IPS-15b (cell line): ENCODE data around the gene HTR1E.

Experiments used
- H3K27me3 ChIP-seq: one replicate; pipeline ENCODE4 v1.6.1; 2013; ENCODE audit warnings: low read length; ENCODE audit not compliant: control insufficient read depth, insufficient read depth
- H3K36me3 ChIP-seq: one replicate; pipeline ENCODE4 v1.6.1; 2013; ENCODE audit warnings: low read length; ENCODE audit not compliant: control insufficient read depth, insufficient read depth
- H3K4me1 ChIP-seq: one replicate; pipeline ENCODE4 v1.6.1; 2013; ENCODE audit warnings: mild to moderate bottlenecking, low read length; ENCODE audit not compliant: control insufficient read depth, insufficient read depth
- H3K4me3 ChIP-seq: one replicate; pipeline ENCODE4 v1.5.1; 2013; ENCODE audit warnings: low read depth, low read length
- H3K9ac ChIP-seq: one replicate; pipeline ENCODE4 v1.6.1; 2013; ENCODE audit warnings: low read depth, mild to moderate bottlenecking, low read length
- H3K9me3 ChIP-seq: one replicate; pipeline ENCODE4 v1.6.1; 2013; ENCODE audit warnings: mild to moderate bottlenecking, low read length; ENCODE audit not compliant: control insufficient read depth, insufficient read depth

HTR1E gene

DNA sequence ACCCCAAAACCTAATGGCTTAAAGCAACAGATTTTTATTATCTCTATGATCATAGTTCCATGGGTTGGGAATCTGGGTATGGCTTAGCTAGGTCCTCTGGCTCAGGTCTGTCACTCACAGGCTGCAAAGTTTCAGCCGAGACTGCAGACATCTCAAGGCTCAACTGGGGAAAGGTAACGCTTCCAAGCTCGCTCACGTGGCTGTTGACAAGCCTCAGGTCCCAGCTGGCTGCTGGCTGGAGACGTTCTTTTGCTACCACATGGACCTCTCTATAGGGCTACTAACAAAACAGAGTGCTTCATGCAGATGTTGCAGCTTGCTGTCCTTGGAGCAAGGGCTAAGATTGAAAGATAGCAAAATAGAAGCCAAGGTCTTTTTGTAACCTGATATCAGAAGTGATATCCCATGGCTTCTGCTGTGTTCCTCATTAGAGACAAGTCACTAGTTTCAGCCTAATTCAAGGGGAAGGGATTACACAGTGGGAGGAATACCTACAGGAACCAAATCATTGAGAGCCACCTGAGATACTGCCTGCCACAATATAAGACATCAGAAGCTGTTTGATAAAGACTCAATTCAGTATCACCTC is 6.6 kb downstream of the HTR1E start:
- Histone ChIP-seq H3K4me3 (no peak overlapping the region), H3K4me1 (peaks cover 4% of the 10 kb centered on the region), H3K36me3 (no peaks in the 10 kb centered on the region), H3K27me3 (peaks cover 5% of the 10 kb centered on the region), H3K9ac (no peak overlapping the region), H3K9me3 (no peaks in the 10 kb centered on the region)

DNA sequence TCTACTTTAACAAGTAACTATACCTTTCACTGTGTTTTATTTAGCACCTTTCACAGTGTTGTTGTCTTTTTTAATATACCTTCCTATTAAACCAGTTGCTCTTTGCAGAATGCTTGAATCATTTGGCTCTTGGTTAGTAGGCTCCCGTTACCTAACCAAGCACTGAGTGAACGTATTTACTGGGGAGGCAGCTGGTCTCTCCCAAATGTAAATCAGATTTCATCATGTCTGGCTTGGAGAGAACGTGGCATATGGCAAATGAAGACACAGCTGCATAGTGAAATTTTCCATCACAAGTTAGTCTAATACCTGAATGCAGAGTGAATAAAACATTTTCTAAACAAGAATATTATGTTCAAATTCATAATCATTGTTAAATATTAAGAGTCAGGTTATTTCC is 12.4 kb downstream of the HTR1E start:
- Histone ChIP-seq H3K27me3 (no peaks in the 10 kb centered on the region), H3K9ac (no peak overlapping the region), H3K36me3 (no peaks in the 10 kb centered on the region), H3K9me3 (no peaks in the 10 kb centered on the region), H3K4me1 (no peaks in the 10 kb centered on the region), H3K4me3 (no peak overlapping the region)

DNA sequence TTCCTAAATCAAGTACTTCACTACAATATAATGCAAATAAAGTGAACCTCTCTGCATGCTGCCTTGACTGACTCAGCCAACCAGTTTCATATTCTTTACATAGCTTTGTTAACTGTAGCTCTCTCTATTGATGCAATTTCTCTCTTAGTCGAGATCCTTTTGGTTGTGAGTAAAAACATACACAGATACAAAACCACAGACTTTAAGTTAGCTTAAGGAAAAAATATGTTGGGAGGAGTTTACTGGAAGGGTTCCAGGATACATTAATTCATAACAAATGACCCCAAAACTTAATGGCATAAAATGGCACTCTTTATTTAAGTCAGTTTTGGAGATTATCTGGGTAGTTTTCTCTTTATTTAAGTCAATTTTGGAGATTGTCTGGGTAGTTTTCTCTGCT is 15.7 kb downstream of the HTR1E start:
- Histone ChIP-seq H3K36me3 (no peaks in the 10 kb centered on the region), H3K4me3 (no peak overlapping the region), H3K9me3 (no peaks in the 10 kb centered on the region), H3K9ac (no peak overlapping the region), H3K27me3 (no peaks in the 10 kb centered on the region), H3K4me1 (no peaks in the 10 kb centered on the region)

DNA sequence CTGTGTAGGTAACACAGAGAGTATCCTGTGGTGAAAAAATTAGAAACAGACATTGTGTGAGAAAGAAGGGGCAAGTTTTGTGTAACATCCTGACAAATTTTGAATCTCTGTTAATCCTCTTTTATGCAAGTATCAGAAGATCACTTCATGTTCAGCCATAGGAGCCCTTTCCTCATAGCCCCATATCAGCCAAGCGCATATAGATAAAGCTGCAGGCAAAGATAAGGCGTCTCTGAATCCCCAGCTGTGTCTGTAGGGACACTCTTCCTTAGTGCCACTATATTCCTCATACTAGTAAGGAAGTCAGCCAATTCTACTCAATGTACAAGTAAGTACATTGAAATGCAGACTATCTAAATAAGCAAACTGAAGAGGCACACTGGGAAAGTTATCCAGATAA is 22.3 kb downstream of the HTR1E start:
- H3K9me3 ChIP-seq: no peaks in the 10 kb centered on the region
- no peak overlapping the region for H3K9ac ChIP-seq
- H3K27me3 ChIP-seq: no peaks in the 10 kb centered on the region
- no peaks in the 10 kb centered on the region for H3K4me1 ChIP-seq
- H3K4me3 ChIP-seq: no peak overlapping the region
- no peaks in the 10 kb centered on the region for H3K36me3 ChIP-seq

DNA sequence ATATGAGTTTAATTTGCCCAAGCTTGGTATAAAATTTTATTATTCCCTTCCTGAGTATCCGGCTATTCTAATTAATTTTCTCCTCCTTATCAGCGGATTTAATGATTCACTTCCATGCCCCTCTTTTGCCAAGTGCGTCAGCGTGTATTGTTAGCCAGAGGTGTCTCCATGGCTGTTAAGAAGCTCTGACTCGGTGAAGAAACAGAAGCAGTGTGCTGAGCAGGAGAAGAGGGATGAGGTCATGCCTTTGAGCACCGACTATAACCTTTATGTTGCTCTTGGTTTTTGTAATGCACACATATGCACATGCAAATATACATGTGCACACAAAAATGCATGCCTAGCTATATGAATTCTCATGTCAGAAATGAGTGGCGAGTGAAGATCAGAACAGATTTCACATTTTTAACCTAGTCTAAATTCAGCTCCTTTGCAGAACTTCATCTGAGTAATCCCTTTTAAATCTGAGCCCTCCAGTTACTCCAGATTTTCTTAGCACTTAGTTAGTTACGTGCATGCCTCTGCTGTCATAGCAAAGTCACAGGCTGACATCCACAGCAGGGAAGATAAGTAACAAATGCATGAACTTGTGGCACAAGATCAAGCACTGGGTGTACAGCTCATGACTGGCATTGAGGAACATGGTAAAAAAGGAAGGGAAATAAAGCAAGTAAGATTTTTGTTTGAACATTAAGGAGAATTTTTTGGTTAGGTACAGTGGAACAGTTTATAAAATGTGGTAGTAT is 24.3 kb downstream of the HTR1E start:
- H3K9me3 ChIP-seq: no peaks in the 10 kb centered on the region
- H3K9ac ChIP-seq: no peak overlapping the region
- H3K4me1 ChIP-seq: no peaks in the 10 kb centered on the region
- no peaks in the 10 kb centered on the region for H3K36me3 ChIP-seq
- no peaks in the 10 kb centered on the region for H3K27me3 ChIP-seq
- H3K4me3 ChIP-seq: no peak overlapping the region

DNA sequence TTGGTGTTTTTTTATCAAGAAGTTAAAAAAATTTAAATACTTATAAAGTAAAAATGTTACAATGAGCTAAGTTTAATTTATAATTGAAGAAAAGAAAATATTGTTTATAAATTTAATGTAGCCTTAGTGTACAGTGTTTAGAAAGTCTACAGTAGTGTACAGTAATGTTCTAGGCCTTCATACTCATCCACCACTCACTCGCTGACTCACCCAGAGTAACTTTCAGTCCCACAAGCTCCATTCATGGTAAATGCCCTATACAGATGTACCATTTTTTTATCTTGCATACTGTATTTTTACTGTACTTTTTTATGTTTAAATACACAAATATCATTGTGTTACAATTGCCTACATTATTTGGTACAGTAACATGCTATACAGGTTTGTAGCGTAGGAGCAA is 26.0 kb downstream of the HTR1E start:
- H3K4me1 ChIP-seq: no peaks in the 10 kb centered on the region
- H3K9ac ChIP-seq: no peak overlapping the region
- no peak overlapping the region for H3K4me3 ChIP-seq
- no peaks in the 10 kb centered on the region for H3K9me3 ChIP-seq
- H3K36me3 ChIP-seq: no peaks in the 10 kb centered on the region
- H3K27me3 ChIP-seq: no peaks in the 10 kb centered on the region

DNA sequence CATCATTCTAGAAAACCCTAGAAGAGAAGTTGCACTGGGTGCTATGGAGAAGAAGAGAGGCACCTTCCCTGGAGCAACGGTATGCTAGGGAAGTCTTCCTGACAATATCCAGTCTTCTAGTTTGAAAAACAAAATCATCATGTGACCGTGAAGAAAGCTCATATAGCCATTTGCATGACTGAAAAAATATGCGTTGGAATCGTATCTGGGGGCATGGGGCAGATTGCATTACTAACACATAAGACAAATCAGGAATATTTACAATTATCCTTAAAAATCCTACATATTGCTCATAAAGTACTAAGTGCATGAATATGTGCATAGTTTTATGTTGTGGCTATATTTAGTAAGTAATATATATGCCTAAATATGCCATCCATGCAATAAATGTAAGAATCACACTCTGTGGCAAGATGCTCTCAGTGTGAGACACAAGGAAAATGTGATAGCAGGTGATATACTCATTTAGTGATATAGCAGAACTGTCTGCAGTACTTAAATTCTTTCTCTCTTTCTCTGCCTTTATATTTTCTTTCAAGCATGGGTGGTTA is 26.8 kb downstream of the HTR1E start:
- H3K9me3 ChIP-seq: no peaks in the 10 kb centered on the region
- no peak overlapping the region for H3K4me3 ChIP-seq
- no peaks in the 10 kb centered on the region for H3K4me1 ChIP-seq
- H3K36me3 ChIP-seq: no peaks in the 10 kb centered on the region
- H3K27me3 ChIP-seq: no peaks in the 10 kb centered on the region
- H3K9ac ChIP-seq: no peak overlapping the region

DNA sequence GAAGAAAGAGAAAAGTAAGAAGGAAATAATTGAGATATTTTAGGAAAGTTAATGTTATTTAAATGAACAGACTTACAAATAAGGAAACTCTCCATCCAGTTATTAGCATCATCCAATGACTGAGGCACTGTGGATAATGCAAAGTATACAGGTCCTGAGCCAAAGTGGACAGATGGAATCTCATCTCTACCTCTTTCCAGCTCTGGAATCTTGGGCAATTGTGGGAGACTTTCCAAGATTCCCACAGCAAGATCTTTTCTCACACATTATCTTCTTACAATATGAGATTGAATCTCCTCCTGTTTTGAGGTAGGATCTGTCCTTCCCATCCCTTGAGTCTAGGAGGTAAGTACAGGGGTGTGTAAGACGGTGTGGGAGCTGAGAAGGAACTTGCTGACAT is 28.9 kb downstream of the HTR1E start:
- Histone ChIP-seq H3K9me3 (no peaks in the 10 kb centered on the region), H3K4me3 (no peak overlapping the region), H3K36me3 (no peaks in the 10 kb centered on the region), H3K27me3 (no peaks in the 10 kb centered on the region), H3K9ac (no peak overlapping the region), H3K4me1 (no peaks in the 10 kb centered on the region)

DNA sequence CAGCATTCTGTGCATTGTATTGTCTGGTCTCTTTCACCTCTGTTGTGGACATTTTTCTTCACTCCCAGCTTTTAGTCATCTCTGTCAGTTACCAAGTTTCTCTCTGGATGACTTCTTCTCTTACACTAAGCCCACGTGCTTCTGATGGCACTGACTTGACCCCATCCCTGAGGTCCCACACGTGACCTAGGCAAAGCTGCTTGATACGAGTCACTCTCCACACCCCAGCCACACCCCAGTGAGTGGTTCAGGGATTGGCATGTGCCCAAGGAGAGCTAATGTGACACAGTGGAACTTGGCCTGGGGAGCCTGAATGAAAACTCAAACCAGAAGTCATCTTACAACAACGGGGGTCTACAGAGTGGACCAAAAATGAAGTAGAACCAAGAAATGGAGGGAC is 32.2 kb downstream of the HTR1E start:
- Histone ChIP-seq H3K4me1 (no peaks in the 10 kb centered on the region), H3K9ac (no peak overlapping the region), H3K4me3 (no peak overlapping the region), H3K36me3 (no peaks in the 10 kb centered on the region), H3K9me3 (no peaks in the 10 kb centered on the region), H3K27me3 (no peaks in the 10 kb centered on the region)

DNA sequence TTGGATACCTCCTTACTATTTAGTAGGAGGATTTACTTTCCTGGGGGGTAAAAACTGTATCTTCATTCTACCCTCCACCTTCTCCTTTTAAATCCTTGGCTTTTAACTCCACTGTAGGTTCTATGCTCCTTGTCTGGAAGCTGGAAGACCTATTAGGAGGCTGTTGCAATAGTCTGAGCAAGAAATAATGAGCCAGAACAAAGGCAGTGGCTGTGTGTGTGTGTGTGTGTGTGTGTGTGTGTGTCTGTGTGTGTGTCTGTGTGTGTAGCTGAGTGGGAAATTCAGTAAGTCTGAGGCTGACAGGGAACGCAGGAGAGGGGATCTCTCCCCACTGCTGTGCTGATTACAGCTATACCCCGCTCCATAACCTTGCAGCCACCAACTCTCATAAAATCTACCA is 35.8 kb downstream of the HTR1E start:
- no peaks in the 10 kb centered on the region for H3K9me3 ChIP-seq
- no peaks in the 10 kb centered on the region for H3K27me3 ChIP-seq
- no peaks in the 10 kb centered on the region for H3K4me1 ChIP-seq
- H3K4me3 ChIP-seq: no peak overlapping the region
- no peaks in the 10 kb centered on the region for H3K36me3 ChIP-seq
- H3K9ac ChIP-seq: no peak overlapping the region

DNA sequence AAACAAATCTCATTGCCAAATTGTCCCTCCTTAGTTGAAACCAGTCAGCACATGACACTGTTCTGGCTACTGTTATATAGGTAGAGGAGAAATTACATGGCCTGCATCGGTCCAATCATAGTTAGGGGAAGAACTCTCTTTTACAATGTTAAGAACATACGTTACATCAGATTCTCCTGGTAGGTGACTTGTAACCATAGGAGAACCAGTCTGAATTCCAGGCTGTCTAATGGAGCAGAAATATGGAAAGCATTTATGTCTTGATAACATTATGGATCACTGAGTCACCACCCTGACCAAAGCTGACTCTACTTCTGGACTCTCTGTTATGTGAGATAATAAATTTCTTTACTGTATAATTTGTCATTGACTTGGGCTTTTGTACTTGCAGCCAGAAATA is 40.9 kb downstream of the HTR1E start:
- H3K27me3 ChIP-seq: no peaks in the 10 kb centered on the region

DNA sequence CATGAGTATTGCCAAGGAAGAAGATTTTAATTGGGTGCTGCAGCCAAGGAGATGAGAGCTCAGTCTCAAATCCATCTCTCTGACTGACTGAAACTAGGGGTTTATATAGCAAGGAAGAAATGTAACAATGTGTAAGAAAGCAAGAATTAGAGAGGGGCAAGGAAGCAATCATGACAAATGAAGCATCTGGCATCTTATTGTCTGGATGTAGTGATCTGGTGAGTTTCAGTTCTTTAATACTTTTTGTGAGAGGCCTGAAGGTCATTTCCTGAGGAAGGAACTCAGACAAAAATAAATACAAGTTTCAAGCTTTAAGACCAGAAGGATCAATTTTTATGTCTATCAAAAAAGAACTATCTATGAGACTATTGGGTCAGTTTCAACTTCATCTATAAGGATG is 64.2 kb downstream of the HTR1E start:
- no peak overlapping the region for H3K9ac ChIP-seq
- no peaks in the 10 kb centered on the region for H3K36me3 ChIP-seq

More for the DNA sequence above, 40.9 kb downstream of the HTR1E start:
- Histone ChIP-seq H3K9me3 (no peaks in the 10 kb centered on the region), H3K9ac (no peak overlapping the region), H3K4me3 (no peak overlapping the region), H3K4me1 (peaks cover 5% of the 10 kb centered on the region), H3K36me3 (no peaks in the 10 kb centered on the region)

More for the DNA sequence above, 64.2 kb downstream of the HTR1E start:
- Histone ChIP-seq H3K27me3 (no peaks in the 10 kb centered on the region), H3K9me3 (no peaks in the 10 kb centered on the region), H3K4me1 (no peaks in the 10 kb centered on the region), H3K4me3 (no peak overlapping the region)
